Mammary epithelial cell (primary cell): Measurements from ENCODE around the gene SPAG6.
A peak's percentile ranks its signal among the peaks of the same experiment; 100 is the strongest.

Experiments
- EZH2 ChIP-seq: IDR thresholded peaks from 2 replicates; pipeline ENCODE4 v1.6.1; 2012; ENCODE audit warnings: low read length, inconsistent platforms, borderline replicate concordance
- TF ChIP-seq, protein P1 (sequence below), 2 donors: IDR thresholded peaks in 1 of 2; conservative IDR thresholded peaks in 1 of 2; 2 replicates each; pipeline ENCODE4 v1.5.1; 2011 to 2012; ENCODE audit warnings: inconsistent platforms in 2 of 2, low read length in 2 of 2, mild to moderate bottlenecking in 2 of 2, control low read depth in 1 of 2, low read depth in 1 of 2; ENCODE audit not compliant: insufficient read depth in 1 of 2; ENCODE audit errors: extremely low read depth in 1 of 2

DNA sequence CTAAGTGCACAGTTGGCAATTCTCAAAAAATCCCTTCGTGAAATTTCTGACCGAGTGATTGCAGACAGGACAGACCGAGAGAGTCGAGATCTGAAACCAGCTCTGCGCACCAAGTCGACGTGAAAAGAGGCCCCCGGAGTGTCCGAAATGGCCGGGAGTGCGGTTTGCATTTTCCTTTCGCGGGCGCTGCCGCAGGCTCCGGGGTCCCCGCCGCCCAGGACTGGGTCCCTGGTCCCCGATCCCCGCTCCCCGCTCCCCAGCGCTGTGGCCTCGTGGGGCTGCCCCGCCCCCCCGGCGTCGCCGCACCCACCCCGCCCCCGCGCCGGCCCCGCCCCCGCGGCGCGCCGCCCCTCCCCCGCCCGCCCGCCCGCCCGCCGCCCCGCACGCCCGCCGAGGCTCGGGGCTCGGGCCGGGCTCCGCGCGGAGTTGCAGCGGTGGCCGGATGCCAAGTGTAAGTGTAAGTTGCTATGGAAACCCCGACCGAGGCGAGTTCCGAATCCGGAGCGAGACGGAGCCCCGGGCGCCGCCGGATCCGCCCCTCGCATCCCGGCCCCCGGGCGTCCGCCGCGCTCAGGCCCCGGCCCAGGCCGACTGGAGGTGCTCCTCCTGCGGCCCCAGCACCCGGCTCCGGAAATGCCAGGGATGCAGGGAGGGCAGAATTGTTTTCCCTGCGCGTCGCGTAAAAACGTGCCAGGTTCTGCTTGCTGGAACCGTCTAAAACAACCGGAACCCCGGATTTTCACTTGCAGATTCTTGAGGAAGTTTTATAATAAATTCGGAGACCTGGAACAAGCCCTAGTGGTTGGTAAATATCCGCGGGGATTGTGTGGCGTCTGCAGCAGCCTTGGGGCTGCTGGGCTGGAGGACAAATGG, 19.8 kb upstream of the SPAG6 start:
- TF ChIP-seq, protein P1, sequence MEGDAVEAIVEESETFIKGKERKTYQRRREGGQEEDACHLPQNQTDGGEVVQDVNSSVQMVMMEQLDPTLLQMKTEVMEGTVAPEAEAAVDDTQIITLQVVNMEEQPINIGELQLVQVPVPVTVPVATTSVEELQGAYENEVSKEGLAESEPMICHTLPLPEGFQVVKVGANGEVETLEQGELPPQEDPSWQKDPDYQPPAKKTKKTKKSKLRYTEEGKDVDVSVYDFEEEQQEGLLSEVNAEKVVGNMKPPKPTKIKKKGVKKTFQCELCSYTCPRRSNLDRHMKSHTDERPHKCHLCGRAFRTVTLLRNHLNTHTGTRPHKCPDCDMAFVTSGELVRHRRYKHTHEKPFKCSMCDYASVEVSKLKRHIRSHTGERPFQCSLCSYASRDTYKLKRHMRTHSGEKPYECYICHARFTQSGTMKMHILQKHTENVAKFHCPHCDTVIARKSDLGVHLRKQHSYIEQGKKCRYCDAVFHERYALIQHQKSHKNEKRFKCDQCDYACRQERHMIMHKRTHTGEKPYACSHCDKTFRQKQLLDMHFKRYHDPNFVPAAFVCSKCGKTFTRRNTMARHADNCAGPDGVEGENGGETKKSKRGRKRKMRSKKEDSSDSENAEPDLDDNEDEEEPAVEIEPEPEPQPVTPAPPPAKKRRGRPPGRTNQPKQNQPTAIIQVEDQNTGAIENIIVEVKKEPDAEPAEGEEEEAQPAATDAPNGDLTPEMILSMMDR (conservative IDR thresholded peaks at IDR 0.05 in 1 of 2, IDR thresholded peaks at IDR 0.05 in 1 of 2; ENCODE audit: extremely low read depth in 1 of 2, insufficient read depth in 1 of 2, low read depth in 1 of 2, low read length in 2 of 2): peak in 1 of 2 donors; percentile 2
- no peak for TF ChIP-seq EZH2
